ENCODE measurements around the gene SHISA6.
"Not testable (repeated sequence)": the region's sequence is repeated elsewhere in the genome, so short reads cannot be mapped to it uniquely, and the experiment has no call there.

The SHISA6 gene

GRCh38 chr17:11303773-11304394 lies 62.9 kb downstream of the SHISA6 start:
- no peak for DNase-seq

DNA sequence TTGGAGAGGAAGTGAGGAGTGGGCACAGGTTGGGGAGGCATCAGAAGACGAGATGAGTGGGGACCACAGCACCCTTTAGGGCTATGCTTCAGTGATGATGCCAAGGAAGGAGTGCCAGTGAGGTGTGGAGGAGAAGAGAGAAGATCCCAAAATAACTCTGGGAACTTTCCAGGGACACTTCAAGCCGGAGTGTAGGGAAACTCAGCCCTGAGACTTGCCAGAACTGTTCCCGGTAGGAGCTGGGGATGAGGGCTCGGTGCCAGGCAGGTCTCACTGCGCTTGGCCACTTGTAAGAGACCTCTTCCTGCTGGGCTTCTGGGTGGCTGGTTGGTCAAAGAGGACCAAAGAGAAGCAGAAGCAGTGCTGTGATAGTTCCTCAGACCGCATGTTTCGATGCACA lies 63.6 kb downstream of the SHISA6 start:
- DNase-seq = no peak

DNA sequence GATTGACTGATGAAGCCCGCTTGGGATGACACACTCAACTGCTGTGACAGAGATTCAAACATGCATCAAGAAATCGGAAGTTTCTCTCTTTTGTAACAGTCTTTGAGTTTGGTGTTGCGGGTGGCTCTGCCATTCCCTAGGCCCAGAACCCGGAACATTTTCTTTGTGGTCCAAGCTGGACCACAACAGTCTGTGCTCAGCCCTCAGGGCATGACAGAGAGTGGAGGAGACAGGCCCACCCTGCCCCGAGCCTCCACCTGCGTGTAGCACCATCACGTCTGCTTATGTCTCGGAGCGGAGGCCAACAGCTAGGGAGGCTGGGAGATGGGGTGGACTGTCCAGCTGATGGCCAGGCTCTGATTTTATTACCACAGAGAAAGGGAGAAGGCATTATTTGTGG lies 64.5 kb downstream of the SHISA6 start:
- DNase-seq = no peak

DNA sequence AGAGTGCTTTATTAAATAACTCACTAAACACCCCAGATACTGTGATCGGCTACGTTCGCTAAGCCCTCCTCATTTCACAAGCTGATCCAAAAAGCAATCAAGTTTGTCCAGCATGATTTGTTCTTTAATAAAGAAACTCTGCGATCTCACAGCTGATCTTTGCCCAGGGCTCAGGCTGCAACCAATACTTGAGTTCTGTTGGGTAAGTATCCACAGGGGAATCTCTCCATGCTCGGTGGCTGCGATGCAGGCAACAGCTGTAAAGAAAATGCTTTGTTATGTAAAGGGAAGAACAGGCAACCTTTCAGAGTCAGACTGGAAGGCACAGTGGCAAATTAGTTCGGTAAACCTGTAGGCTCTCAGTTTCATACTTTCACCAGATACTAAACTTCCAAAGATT lies 67.5 kb downstream of the SHISA6 start:
- DNase-seq = no peak

DNA sequence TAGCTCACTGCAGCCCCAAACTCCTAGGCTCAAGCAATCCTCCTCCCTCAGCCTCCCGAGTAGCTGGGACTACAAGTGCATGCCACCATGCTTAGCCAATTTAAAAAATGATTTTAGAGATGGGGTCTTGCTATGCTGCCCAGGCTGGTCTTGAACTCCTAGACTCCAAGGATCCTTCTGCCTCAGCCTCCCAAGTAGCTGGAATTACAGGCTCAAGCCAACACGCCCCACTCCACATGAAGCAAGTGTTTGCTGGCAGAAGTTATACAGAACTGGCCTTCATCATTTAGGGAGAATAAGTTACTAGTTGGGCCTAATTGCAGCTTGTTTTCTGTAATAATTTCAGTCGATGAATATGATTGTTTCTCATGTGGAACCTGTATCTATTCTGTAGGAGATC lies 68.0 kb downstream of the SHISA6 start:
- DNase-seq = no peak

- no peak for DNase-seq
These were observed 68.8 kb downstream of the SHISA6 start for GRCh38 chr17:11309850-11310249.

GRCh38 chr17:11316451-11316850 lies 75.4 kb downstream of the SHISA6 start:
- not testable (repeated sequence) for DNase-seq

GRCh38 chr17:11318207-11318606 lies 77.2 kb downstream of the SHISA6 start:
- no peak for DNase-seq

GRCh38 chr17:11319894-11320293 lies 78.9 kb downstream of the SHISA6 start:
- no peak for DNase-seq

GRCh38 chr17:11324021-11324420 lies 83.0 kb downstream of the SHISA6 start:
- no peak for DNase-seq

DNA sequence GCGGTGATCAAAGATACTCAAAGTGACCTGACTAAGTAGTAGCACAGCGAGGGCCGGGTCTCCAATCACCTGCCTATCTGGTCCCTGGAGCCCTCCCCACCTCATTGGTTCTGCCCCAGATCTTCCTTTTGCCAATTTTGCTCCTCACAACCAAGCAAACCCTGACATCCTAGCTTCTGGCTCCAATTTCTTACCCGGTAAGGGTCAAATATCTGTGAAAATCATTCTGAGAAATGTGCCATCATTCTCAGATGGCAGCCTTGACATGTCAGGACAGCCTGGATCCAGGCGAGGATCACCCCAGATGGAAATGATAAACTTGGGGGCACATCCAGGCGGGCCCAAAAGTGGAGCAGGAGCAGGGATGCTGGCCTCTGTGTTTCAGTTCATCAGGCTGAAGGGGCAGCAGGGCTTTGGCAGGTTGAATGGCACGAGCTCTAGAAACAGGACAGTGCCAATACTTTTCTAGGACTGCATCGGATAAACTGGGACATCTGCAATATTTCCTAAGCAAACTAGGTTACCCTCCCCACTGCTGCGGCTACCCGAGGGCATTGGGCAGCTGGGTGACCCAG lies 83.9 kb downstream of the SHISA6 start:
- DNase-seq = no peak

DNA sequence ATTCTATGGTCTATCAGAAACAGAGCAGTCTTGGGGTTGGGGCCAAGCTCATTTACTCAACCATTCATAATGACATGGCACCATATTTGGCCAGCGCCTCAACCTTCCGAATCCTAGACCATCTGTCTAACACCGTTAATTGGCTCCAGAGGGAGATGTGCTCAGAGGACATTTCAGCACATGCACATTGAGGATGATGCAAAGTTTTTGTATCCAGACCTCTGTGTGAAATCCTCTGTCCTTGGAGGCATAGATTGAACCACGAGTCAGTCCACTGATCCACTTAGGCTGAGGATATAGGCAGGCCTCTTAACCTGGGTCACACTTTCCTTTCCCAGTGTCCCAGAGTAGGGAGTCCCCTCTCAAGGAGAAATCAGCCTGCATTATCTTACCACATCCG lies 85.5 kb downstream of the SHISA6 start:
- DNase-seq = no peak

GRCh38 chr17:11328770-11329169 lies 87.8 kb downstream of the SHISA6 start:
- no peak for DNase-seq

- DNase-seq = no peak
These were observed 89.0 kb downstream of the SHISA6 start for GRCh38 chr17:11330006-11330405.

GRCh38 chr17:11330826-11331225 lies 89.8 kb downstream of the SHISA6 start:
- DNase-seq = no peak

GRCh38 chr17:11331547-11332513 lies 90.8 kb downstream of the SHISA6 start:
- no peak for DNase-seq

DNA sequence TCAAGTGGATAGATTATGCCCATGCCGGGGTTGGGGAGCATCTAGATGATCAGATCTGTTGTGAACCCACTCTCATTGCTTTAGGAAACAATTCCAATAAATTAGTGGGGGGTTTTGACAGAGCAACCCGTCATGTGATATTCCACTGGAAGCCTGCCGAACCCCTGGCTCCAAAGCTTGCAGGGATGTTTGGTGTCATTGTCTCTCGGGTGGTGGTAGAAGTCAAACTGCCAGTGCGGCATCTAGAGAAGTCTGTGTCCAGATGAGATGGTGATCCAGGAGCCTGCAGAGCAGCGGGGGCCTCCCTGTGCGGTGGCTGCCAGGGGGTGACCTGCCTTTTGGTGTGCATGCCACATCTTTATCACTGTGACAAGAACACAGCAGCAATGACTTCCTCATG lies 91.7 kb downstream of the SHISA6 start:
- DNase-seq = no peak

GRCh38 chr17:11334493-11334892 lies 93.5 kb downstream of the SHISA6 start:
- no peak for DNase-seq

DNA sequence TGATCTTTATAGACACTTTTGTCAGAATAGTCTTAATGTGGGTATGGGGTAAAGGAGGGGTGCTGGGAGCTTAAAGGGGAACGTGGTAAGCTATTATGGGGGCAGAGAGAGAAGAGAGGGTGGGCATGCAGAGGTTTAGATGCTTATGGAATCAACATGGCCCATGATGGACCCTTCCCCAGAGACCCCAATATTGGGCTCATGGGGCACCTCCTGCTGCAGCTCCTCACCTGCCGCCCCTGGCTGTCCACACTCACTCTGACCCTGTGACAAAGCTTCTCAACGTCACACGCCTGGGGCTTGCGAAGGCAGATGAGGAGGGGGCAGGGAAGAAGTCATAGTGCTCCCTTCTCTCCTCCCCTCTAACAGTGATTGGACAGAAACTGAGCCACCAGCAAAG lies 95.3 kb downstream of the SHISA6 start:
- DNase-seq = no peak

DNA sequence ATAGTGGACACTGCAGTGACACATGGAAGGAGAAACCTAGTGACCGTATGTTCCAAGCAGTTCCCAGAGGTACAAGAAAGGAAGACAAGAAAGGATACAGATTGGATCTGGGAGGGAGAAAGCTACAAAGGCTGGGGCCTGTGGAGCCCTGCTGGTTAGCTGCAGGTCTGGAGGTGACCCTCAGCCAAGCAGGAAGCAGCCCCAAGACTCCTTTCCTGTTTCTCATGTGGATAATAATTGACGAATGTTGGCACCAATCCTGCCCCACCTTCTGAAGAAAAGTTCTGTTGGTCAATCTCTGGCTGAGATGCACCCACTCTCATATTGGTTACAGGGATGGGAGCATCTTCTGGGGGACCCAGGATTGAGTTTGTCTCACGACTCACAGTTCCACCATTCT lies 99.8 kb downstream of the SHISA6 start:
- DNase-seq = no peak

DNA sequence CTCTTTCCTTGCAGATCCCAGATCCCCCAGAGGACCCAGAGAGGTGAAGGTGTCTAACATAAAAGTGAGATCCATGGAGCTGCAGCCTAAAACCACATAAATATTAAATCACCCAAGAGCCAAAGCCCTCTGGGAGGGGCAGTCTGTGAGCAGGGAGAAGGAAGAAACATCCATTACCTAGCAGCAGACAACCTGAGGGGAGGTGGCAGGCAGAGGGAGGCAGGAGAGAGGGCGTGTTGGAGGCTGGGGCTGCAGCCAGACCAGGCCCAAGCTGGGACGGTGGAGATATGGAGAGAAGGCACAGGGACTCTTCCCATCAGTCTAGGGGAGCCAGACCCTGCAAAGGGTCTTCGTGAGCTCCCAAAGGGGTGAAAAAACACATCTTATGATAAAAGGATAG lies 101.1 kb downstream of the SHISA6 start:
- DNase-seq = no peak

DNA sequence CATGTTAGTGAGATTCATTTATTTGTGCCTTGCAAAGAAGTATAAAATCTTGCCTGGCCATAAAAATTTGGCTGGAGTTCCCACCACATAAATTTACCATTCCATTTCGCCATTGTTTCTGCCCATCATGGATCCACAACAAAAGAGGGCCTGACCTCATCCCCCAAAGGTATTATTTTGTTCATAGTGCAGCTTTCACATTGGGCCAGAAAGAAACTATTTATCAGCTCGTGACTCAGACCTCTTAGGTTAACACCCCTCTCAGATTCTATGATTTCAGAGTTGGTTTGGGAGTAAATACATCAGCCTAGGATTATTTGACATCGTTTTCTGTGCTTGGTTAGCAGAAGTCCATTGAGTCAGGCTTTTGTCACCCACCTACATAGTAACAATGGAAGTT lies 108.1 kb downstream of the SHISA6 start:
- DNase-seq = no peak

DNA sequence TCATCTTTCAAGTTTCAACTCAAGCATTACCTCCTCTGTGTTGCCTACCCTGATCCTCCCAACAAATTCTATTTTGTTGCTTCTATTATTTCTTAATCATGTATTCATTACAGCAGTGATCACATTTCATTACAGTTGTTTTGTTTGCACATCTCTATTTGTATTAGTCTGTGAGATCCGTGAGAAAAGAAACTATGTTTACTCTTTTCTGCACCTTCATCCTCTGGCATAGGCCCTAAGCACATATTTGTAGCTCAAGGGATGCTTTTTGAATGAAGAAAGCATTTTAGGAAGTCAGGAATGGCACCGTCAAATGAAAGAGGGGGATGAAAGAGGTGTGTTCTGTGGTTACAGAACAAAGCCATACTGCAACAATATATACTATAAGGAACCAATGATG lies 110.5 kb downstream of the SHISA6 start:
- no peak for DNase-seq

DNA sequence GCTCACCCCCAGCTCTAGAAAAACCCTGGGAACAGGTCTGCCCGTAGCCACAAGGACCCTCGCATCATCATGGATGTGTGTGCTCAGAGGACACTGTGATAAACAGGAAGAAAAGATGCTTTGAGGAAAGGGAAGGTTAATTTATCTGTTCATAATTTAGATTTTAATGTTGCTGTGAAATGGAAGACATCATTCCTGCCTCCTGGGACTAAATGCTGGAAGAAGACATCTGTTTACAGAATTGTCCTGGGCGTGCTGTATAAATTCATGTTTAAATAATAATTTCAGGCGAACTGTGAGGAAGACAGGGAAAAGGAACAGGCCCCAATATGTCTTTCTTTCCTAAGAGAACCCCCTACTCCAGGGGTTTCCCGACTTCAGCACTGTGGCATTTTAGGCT lies 112.6 kb downstream of the SHISA6 start:
- DNase-seq = no peak
